H9 (cell line): Measurements from ENCODE around the gene ARHGEF25. TPM values are rescaled to one million over a fixed set of nuclear protein-coding genes. Genes with fewer than 3 reads are reported as not detected.

Experiments
- DNase-seq: peaks from one replicate; pipeline ENCODE4 v3.0.0-alpha.2; 2017
- H2AFZ ChIP-seq: one replicate; pipeline ENCODE4 v1.6.1; 2013; ENCODE audit warnings: mild to moderate bottlenecking, low read length, control low read depth, moderate library complexity
- H2AK5ac ChIP-seq: 2 replicates; pipeline ENCODE4 v1.6.1; 2013; ENCODE audit warnings: low read length, control low read depth, mixed read lengths; ENCODE audit not compliant: insufficient read length
- H2BK120ac ChIP-seq: one replicate; pipeline ENCODE4 v1.6.1; 2013; ENCODE audit warnings: low read depth, mild to moderate bottlenecking, low read length, control low read depth, inconsistent platforms; ENCODE audit not compliant: poor library complexity, severe bottlenecking
- H2BK12ac ChIP-seq: 2 replicates; pipeline ENCODE4 v1.6.1; 2013; ENCODE audit warnings: low read length, control low read depth, mixed read lengths, low read depth; ENCODE audit not compliant: insufficient read length
- H2BK15ac ChIP-seq: 2 replicates; pipeline ENCODE4 v1.6.1; 2013; ENCODE audit warnings: low read depth, low read length, control low read depth
- H2BK20ac ChIP-seq: one replicate; pipeline ENCODE4 v1.6.1; 2013; ENCODE audit warnings: low read depth, mild to moderate bottlenecking, low read length, control low read depth, inconsistent platforms; ENCODE audit not compliant: poor library complexity, severe bottlenecking
- H2BK5ac ChIP-seq: 2 replicates; pipeline ENCODE4 v1.6.1; 2013; ENCODE audit warnings: low read length, control low read depth, mixed read lengths; ENCODE audit not compliant: insufficient read length
- H3K14ac ChIP-seq: 2 replicates; pipeline ENCODE4 v1.6.1; 2013; ENCODE audit warnings: low read length, control low read depth; ENCODE audit not compliant: insufficient read depth
- H3K18ac ChIP-seq: 2 replicates; pipeline ENCODE4 v1.6.1; 2013; ENCODE audit warnings: low read depth, mild to moderate bottlenecking, mixed read lengths, low read length, control low read depth; ENCODE audit not compliant: insufficient read length
- H3K23ac ChIP-seq: 2 replicates; pipeline ENCODE4 v1.6.1; 2013; ENCODE audit warnings: low read length, control low read depth, mixed read lengths, low read depth; ENCODE audit not compliant: insufficient read length
- H3K23me2 ChIP-seq: 2 replicates; pipeline ENCODE4 v1.6.1; 2013; ENCODE audit warnings: low read depth, mild to moderate bottlenecking, mixed read lengths, low read length, control low read depth; ENCODE audit not compliant: insufficient read length, poor library complexity, severe bottlenecking
- H3K27ac ChIP-seq: 2 replicates; pipeline ENCODE4 v1.5.1; 2013; ENCODE audit warnings: low read length, control low read depth, mixed read lengths, low read depth; ENCODE audit not compliant: insufficient read length
- H3K27me3 ChIP-seq: 2 replicates; pipeline ENCODE4 v1.6.1; 2013; ENCODE audit warnings: low read length, control low read depth, inconsistent platforms; ENCODE audit not compliant: insufficient read depth
- H3K4ac ChIP-seq: 2 replicates; pipeline ENCODE4 v1.6.1; 2013; ENCODE audit warnings: low read depth, mild to moderate bottlenecking, control low read depth, inconsistent platforms, low read length, moderate library complexity
- H3K4me1 ChIP-seq: 2 replicates; pipeline ENCODE4 v1.6.1; 2013; ENCODE audit warnings: low read length, control low read depth, inconsistent platforms; ENCODE audit not compliant: insufficient read depth
- H3K4me2 ChIP-seq: 2 replicates; pipeline ENCODE4 v1.6.1; 2013; ENCODE audit warnings: low read length, control low read depth, mixed read lengths; ENCODE audit not compliant: insufficient read length, insufficient read depth
- H3K56ac ChIP-seq: 2 replicates; pipeline ENCODE4 v1.6.1; 2013; ENCODE audit warnings: low read depth, mild to moderate bottlenecking, mixed read lengths, low read length, control low read depth; ENCODE audit not compliant: insufficient read length
- H3K79me1 ChIP-seq: 2 replicates; pipeline ENCODE4 v1.6.1; 2013; ENCODE audit warnings: low read depth, mild to moderate bottlenecking, moderate library complexity, low read length, control low read depth, inconsistent platforms; ENCODE audit not compliant: insufficient read depth, poor library complexity, severe bottlenecking
- H3K79me2 ChIP-seq: 2 replicates; pipeline ENCODE4 v1.6.1; 2013; ENCODE audit warnings: low read length, control low read depth, inconsistent platforms; ENCODE audit not compliant: insufficient read depth
- H3K9ac ChIP-seq: 2 replicates; pipeline ENCODE4 v1.6.1; 2013; ENCODE audit warnings: low read length, control low read depth, mixed read lengths; ENCODE audit not compliant: insufficient read length; ENCODE audit errors: extremely low read depth
- H3K9me3 ChIP-seq: one replicate; pipeline ENCODE4 v1.6.1; 2013; ENCODE audit warnings: low read depth, low read length, inconsistent platforms; ENCODE audit not compliant: control insufficient read depth
- H3T11ph ChIP-seq: one replicate; pipeline ENCODE4 v1.6.1; 2013; ENCODE audit warnings: mild to moderate bottlenecking, low read length, control low read depth, inconsistent platforms
- H4K20me1 ChIP-seq: one replicate; pipeline ENCODE4 v1.6.1; 2013; ENCODE audit not compliant: control insufficient read depth, insufficient read length, insufficient read depth
- H4K5ac ChIP-seq: 2 replicates; pipeline ENCODE4 v1.6.1; 2013; ENCODE audit warnings: low read depth, mild to moderate bottlenecking, mixed read lengths, low read length, control low read depth; ENCODE audit not compliant: insufficient read length
- H4K8ac ChIP-seq: replicated peaks from 2 replicates; pipeline ENCODE4 v1.6.1; 2013; ENCODE audit warnings: low read length, control low read depth, mixed read lengths, low read depth; ENCODE audit not compliant: insufficient read length
- H4K91ac ChIP-seq: 2 replicates; pipeline ENCODE4 v1.6.1; 2013; ENCODE audit warnings: low read depth, mild to moderate bottlenecking, moderate library complexity, mixed read lengths, low read length, control low read depth; ENCODE audit not compliant: insufficient read length
- H3K27ac Mint-ChIP-seq, 3 experiments: 2 replicates in 2 of 3; 3 replicates in 1 of 3; pipeline ENCODE4 v1.8.0; 2020 to 2021; ENCODE audit warnings: mixed read lengths in 3 of 3, mild to moderate bottlenecking in 1 of 3, moderate library complexity in 1 of 3
- H3K27me3 Mint-ChIP-seq: 2 replicates; pipeline ENCODE4 v1.8.0; 2021; ENCODE audit warnings: low read depth, mild to moderate bottlenecking, moderate library complexity, mixed read lengths
- H3K36me3 Mint-ChIP-seq, 3 experiments: 2 replicates in 2 of 3; 3 replicates in 1 of 3; pipeline ENCODE4 v1.8.0; 2020 to 2021; ENCODE audit warnings: low read depth in 3 of 3, mixed read lengths in 3 of 3; ENCODE audit not compliant: insufficient read depth in 1 of 3
- H3K4me1 Mint-ChIP-seq, 2 experiments: 2 replicates each; pipeline ENCODE4 v1.8.0; 2020; ENCODE audit warnings: mixed read lengths in 2 of 2
- H3K4me3 Mint-ChIP-seq, 2 experiments: 2 replicates in 1 of 2; 3 replicates in 1 of 2; pipeline ENCODE4 v1.8.0; 2020 to 2021; ENCODE audit warnings: mild to moderate bottlenecking in 2 of 2, mixed read lengths in 2 of 2, moderate library complexity in 1 of 2
- H3K9me3 Mint-ChIP-seq, 2 experiments: 2 replicates in 1 of 2; 3 replicates in 1 of 2; pipeline ENCODE4 v1.8.0; 2020; ENCODE audit warnings: mild to moderate bottlenecking in 2 of 2, mixed read lengths in 2 of 2, moderate library complexity in 1 of 2
- WGBS: extraction: QIAGEN DNeasy Blood & Tissue Kit; methylation state at CpG from one replicate; pipeline ENCODE4 v1.1.7; 2013; ENCODE audit warnings: missing lambda C conversion rate, low lambda C conversion rate, mixed read lengths; ENCODE audit not compliant: insufficient read length; ENCODE audit errors: extremely low coverage; 5-methylcytosine and 5-hydroxymethylcytosine counted together
- total RNA-seq: library from RNA; stranded (reverse); gene quantifications from 2 replicates; pipeline ENCODE4 v1.2.1, GENCODE V29; 2021
- TF ChIP-seq, protein P1 (sequence below): fragments of 200-600 bp; sonication (generic); conservative IDR thresholded peaks from 3 replicates; pipeline ENCODE4 v1.8.0; 2021; ENCODE audit warnings: antibody characterized with exemption, mild to moderate bottlenecking

The ARHGEF25 gene
- total RNA-seq, 1 experiment from 2014 or later, result 22.6 TPM

- Histone ChIP-seq H3K18ac (no peak overlapping the region), H3K56ac (no peak overlapping the region), H3K27ac (no peak overlapping the region), H4K5ac (no peak overlapping the region), H3K9me3 (no peaks in the 10 kb centered on the region), H3K79me2 (no peaks in the 10 kb centered on the region), H2BK15ac (no peak overlapping the region), H3K4ac (no peak overlapping the region), H2BK20ac (no peak overlapping the region), H4K20me1 (no peaks in the 10 kb centered on the region), H3K4me1 (no peaks in the 10 kb centered on the region), H3K79me1 (no peaks in the 10 kb centered on the region), H4K8ac (no peak overlapping the region), H3K9ac (no peak overlapping the region), H2AFZ (no peak overlapping the region), H2BK12ac (no peak overlapping the region), H2BK120ac (no peak overlapping the region), H3K14ac (no peak overlapping the region), H2AK5ac (no peak overlapping the region), H2BK5ac (no peak overlapping the region), H4K91ac (no peak overlapping the region), H3K27me3 (peaks cover 79% of the 10 kb centered on the region), H3T11ph (no peak overlapping the region), H3K4me2 (peak overlapping the region; percentile 71), H3K23ac (no peak overlapping the region), H3K23me2 (peaks cover 12% of the 10 kb centered on the region)
- H3K27ac Mint-ChIP-seq, result no peak overlapping the region
- peaks cover 5 to 32% (median 17%) of the 10 kb centered on the region in 3 experiments; a peak in 6 of 7 replicates for H3K36me3 Mint-ChIP-seq
- TF ChIP-seq, protein P1, sequence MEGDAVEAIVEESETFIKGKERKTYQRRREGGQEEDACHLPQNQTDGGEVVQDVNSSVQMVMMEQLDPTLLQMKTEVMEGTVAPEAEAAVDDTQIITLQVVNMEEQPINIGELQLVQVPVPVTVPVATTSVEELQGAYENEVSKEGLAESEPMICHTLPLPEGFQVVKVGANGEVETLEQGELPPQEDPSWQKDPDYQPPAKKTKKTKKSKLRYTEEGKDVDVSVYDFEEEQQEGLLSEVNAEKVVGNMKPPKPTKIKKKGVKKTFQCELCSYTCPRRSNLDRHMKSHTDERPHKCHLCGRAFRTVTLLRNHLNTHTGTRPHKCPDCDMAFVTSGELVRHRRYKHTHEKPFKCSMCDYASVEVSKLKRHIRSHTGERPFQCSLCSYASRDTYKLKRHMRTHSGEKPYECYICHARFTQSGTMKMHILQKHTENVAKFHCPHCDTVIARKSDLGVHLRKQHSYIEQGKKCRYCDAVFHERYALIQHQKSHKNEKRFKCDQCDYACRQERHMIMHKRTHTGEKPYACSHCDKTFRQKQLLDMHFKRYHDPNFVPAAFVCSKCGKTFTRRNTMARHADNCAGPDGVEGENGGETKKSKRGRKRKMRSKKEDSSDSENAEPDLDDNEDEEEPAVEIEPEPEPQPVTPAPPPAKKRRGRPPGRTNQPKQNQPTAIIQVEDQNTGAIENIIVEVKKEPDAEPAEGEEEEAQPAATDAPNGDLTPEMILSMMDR, result no peak
- peak; percentile 77 for DNase-seq
- H3K9me3 Mint-ChIP-seq, result peaks cover 0 to 5% of the 10 kb centered on the region in 2 experiments; a peak in 3 of 5 replicates
- peaks cover 85% of the 10 kb centered on the region for H3K27me3 Mint-ChIP-seq
- peaks cover 26 to 32% of the 10 kb centered on the region in 2 experiments for H3K4me1 Mint-ChIP-seq
- no CpG with 5 or more reads among the region's 46 CpGs for WGBS
- H3K4me3 Mint-ChIP-seq, result peak overlapping the region; percentile 48 to 83; a peak in 4 of 5 replicates
Measured at GRCh38 chr12:57619434-57620244, 8.4 kb downstream of the ARHGEF25 start.
